Upper lobe of left lung (tissue), 6 donors: Measurements from ENCODE around the gene ZNF787. TPM values are rescaled to one million over a fixed set of nuclear protein-coding genes. Genes with fewer than 3 reads are reported as not detected.

Source experiments
- ATAC-seq, 2 donors: fragments of 200-7000 bp; cut with Tn5 transposase; one replicate each; pipeline ENCODE4 v1.9.1; 2022; ENCODE audit warnings: mild to moderate bottlenecking in 2 of 2, moderate library complexity in 2 of 2; ENCODE audit not compliant: low FRiP score in 2 of 2
- DNase-seq, 2 donors: peaks; one replicate each; pipeline ENCODE4 v3.0.0-alpha.2; 2019 to 2020
- H3K27ac ChIP-seq, 4 donors: fragments of 200-600 bp; sonication (generic); one replicate each; pipeline ENCODE4 v1.5.1; 2016 to 2019
- H3K27me3 ChIP-seq, 4 donors: fragments of 200-600 bp; sonication (generic); one replicate each; pipeline ENCODE4 v1.5.1; 2017 to 2019
- H3K36me3 ChIP-seq, 4 donors: fragments of 200-600 bp; sonication (generic); one replicate each; pipeline ENCODE4 v1.5.1; 2016 to 2019
- H3K4me1 ChIP-seq, 4 donors: fragments of 200-600 bp; sonication (generic); one replicate each; pipeline ENCODE4 v1.5.1; 2018 to 2019
- H3K4me3 ChIP-seq, 4 donors: fragments of 200-600 bp; sonication (generic); one replicate each; pipeline ENCODE4 v1.5.1; 2017 to 2019; ENCODE audit warnings: mild to moderate bottlenecking in 2 of 4, moderate library complexity in 1 of 4
- H3K9me3 ChIP-seq, 4 donors: fragments of 200-600 bp; sonication (generic); one replicate each; pipeline ENCODE4 v1.5.1; 2018 to 2019
- EP300 ChIP-seq, 4 donors: sonication (generic); formaldehyde crosslinking; IDR thresholded peaks; one replicate each; pipeline ENCODE4 v1.5.1; 2017; ENCODE audit warnings: antibody characterized with exemption in 4 of 4, control low read depth in 2 of 4
- POLR2A ChIP-seq, 4 donors: fragments of 450-650 bp; IDR thresholded peaks; one replicate each; pipeline ENCODE4 v1.5.1; 2016 to 2017; ENCODE audit warnings: antibody characterized with exemption in 4 of 4, mild to moderate bottlenecking in 2 of 4
- POLR2AphosphoS5 ChIP-seq, 2 donors: sonication (generic); formaldehyde crosslinking; IDR thresholded peaks; one replicate each; pipeline ENCODE4 v1.5.1; 2017; ENCODE audit warnings: antibody characterized with exemption in 2 of 2
- WGBS, 2 donors: methylation state at CpG; one replicate each; pipeline ENCODE4 v1.1.5; 2017 to 2018; 5-methylcytosine and 5-hydroxymethylcytosine counted together
- total RNA-seq, 6 donors: library from RNA; depleted of rRNA in 4 of 6; stranded (reverse); fragments of >200 nt in 4 of 6; gene quantifications; one replicate each; pipeline versions ENCODE4 v1.1.0 to v1.2.1, GENCODE V29; 2016 to 2021
- TF ChIP-seq, protein P1 (sequence below), 6 experiments: fragments of 450-650 bp in 4 of 6; fragments of 200-600 bp in 2 of 6; sonication (generic) in 2 of 6; IDR thresholded peaks; one replicate each; pipeline ENCODE4 v1.5.1; 2016 to 2019; ENCODE audit warnings: antibody characterized with exemption in 6 of 6
- donor health status: DM: no; HTN: no; CAD: no; lungs with moderate emphysema.
- donor health status: DM: no; HTN: yes; CAD: no; lungs with severe emphysema.

The ZNF787 gene
- total RNA-seq, 6 donors from 2014 or later, result 20.5 to 45.4 (median 35.8) TPM

DNA sequence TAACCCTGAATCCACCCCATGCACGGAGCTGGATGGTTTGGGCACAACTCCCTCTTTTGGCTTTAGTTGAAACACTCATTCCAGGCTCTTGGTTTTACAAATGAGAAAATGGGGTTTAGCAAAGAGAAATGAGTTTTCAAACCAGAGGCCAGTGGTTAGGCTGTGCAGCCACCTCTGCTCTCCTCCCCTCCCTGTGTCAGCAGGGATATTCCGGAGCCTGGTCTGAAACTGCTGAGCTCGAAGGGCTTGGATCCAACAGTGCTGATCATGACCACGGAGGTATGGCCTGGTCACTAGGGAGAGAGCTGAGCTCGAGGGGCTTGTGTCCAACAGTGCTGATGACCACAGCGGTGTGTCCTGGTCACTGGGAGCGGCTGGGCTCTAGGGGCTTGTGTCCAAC is 41.5 kb downstream of the ZNF787 start:
- H3K36me3 ChIP-seq, result no peaks in the 10 kb centered on the region
- peaks cover 10 to 14% (median 12%) of the 10 kb centered on the region in 4 donors for H3K4me1 ChIP-seq
- TF ChIP-seq, protein P1, sequence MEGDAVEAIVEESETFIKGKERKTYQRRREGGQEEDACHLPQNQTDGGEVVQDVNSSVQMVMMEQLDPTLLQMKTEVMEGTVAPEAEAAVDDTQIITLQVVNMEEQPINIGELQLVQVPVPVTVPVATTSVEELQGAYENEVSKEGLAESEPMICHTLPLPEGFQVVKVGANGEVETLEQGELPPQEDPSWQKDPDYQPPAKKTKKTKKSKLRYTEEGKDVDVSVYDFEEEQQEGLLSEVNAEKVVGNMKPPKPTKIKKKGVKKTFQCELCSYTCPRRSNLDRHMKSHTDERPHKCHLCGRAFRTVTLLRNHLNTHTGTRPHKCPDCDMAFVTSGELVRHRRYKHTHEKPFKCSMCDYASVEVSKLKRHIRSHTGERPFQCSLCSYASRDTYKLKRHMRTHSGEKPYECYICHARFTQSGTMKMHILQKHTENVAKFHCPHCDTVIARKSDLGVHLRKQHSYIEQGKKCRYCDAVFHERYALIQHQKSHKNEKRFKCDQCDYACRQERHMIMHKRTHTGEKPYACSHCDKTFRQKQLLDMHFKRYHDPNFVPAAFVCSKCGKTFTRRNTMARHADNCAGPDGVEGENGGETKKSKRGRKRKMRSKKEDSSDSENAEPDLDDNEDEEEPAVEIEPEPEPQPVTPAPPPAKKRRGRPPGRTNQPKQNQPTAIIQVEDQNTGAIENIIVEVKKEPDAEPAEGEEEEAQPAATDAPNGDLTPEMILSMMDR (IDR thresholded peaks at IDR 0.05), result no peak
- TF ChIP-seq POLR2AphosphoS5 (IDR thresholded peaks at IDR 0.05) (no peak), POLR2A (IDR thresholded peaks at IDR 0.05) (no peak), EP300 (IDR thresholded peaks at IDR 0.05) (no peak)
- no peak overlapping the region for H3K27ac ChIP-seq
- DNase-seq, result no peak
- ATAC-seq, result no peak
- no peak overlapping the region for H3K4me3 ChIP-seq
- no peaks in the 10 kb centered on the region for H3K9me3 ChIP-seq
- WGBS, 2 donors, result 76 to 79% methylated on average over 5 to 7 of the region's 7 CpGs
- H3K27me3 ChIP-seq, result no peaks in the 10 kb centered on the region

DNA sequence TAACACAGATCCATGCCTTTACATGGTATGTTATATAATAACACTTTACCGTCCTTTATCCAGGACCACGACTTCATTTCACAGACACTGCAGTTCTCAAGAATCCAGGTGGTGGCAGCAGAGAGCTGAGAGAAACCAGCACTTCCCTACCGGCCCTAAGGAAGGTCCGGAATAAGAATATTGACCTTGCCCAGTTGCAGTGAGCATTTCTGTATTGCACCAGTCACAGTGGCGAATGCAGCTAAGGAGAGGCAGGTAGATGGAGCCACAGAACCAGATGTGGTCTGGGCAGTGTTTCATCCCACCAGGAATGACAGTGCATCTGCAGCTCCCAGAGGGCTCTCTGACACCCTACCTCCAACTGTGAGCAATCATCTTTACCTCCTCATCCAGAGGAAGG is 44.6 kb downstream of the ZNF787 start:
- Histone ChIP-seq H3K4me3 (no peak overlapping the region), H3K36me3 (no peaks in the 10 kb centered on the region), H3K4me1 (peaks cover 8 to 10% (median 9%) of the 10 kb centered on the region in 4 donors), H3K27me3 (no peaks in the 10 kb centered on the region), H3K27ac (no peak overlapping the region), H3K9me3 (no peaks in the 10 kb centered on the region)
- 9 to 17% methylated on average over 5 of the region's 5 CpGs for WGBS, 2 donors
- DNase-seq, result peak in 1 of 2 donors; percentile 46
- TF ChIP-seq, protein P1 (IDR thresholded peaks at IDR 0.05), result peak; percentile 73 to 82 (median 74)
- TF ChIP-seq EP300 (IDR thresholded peaks at IDR 0.05) (no peak), POLR2AphosphoS5 (IDR thresholded peaks at IDR 0.05) (no peak)
- ATAC-seq, result peak; percentile 58 to 71

DNA sequence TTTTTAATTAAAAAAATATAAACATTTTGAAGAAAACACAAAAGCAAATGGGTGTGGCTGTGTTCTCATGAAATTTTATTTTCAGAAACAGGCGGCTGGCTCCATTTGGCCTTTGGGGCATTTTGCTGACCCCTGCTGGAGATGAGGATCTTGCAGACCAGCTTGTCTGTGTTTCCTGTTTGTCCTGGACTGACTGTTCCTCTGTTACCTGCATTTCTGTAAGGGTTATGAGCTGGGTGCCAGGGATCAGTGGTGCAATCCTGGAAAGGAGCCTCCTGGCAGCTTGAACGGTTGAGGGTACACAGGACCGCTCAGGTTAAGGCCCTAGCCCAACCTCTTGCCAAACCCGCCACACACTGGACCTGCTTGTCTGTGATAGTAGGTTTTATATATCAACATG is 49.9 kb downstream of the ZNF787 start:
- H3K27me3 ChIP-seq, result no peaks in the 10 kb centered on the region
- no peaks in the 10 kb centered on the region for H3K36me3 ChIP-seq
- ATAC-seq (no peak), DNase-seq (no peak)
- WGBS, 2 donors, result 67 to 78% methylated on average over 4 of the region's 4 CpGs
- H3K4me1 ChIP-seq, result peaks cover 7 to 8% (median 7%) of the 10 kb centered on the region in 4 donors
- H3K4me3 ChIP-seq, result no peak overlapping the region
- no peaks in the 10 kb centered on the region for H3K9me3 ChIP-seq
- no peak overlapping the region for H3K27ac ChIP-seq
- TF ChIP-seq POLR2AphosphoS5 (IDR thresholded peaks at IDR 0.05) (no peak), POLR2A (IDR thresholded peaks at IDR 0.05) (no peak), EP300 (IDR thresholded peaks at IDR 0.05) (no peak)
- TF ChIP-seq, protein P1 (IDR thresholded peaks at IDR 0.05), result no peak

- H3K9me3 ChIP-seq, result no peaks in the 10 kb centered on the region
- H3K4me1 ChIP-seq, result peaks cover 7 to 10% (median 8%) of the 10 kb centered on the region in 4 donors
- H3K4me3 ChIP-seq, result no peak overlapping the region
- H3K27ac ChIP-seq, result no peak overlapping the region
- 47 to 53% methylated on average over 3 of the region's 3 CpGs for WGBS, 2 donors
- H3K36me3 ChIP-seq, result no peaks in the 10 kb centered on the region
- no peak for ATAC-seq
- DNase-seq, result no peak
- TF ChIP-seq POLR2A (IDR thresholded peaks at IDR 0.05) (no peak), EP300 (IDR thresholded peaks at IDR 0.05) (no peak)
- TF ChIP-seq, protein P1 (IDR thresholded peaks at IDR 0.05), result no peak
- no peaks in the 10 kb centered on the region for H3K27me3 ChIP-seq
Measured at GRCh38 chr19:56069642-56070041, 51.5 kb downstream of the ZNF787 start.
